Stomach (tissue), 4 donors: Measurements from ENCODE around the gene RGS12.

Source experiments
- CTCF ChIP-seq, 7 experiments: fragments of 450-650 bp in 4 of 7; fragments of 200-600 bp in 3 of 7; sonication (generic) in 3 of 7; IDR thresholded peaks; one replicate each; pipeline ENCODE4 v1.5.1; 2016 to 2019; ENCODE audit warnings: antibody characterized with exemption in 7 of 7, control low read depth in 2 of 7, mild to moderate bottlenecking in 1 of 7
- POLR2A ChIP-seq, 4 donors: fragments of 450-650 bp; IDR thresholded peaks; one replicate each; pipeline ENCODE4 v1.6.1; 2016; ENCODE audit warnings: antibody characterized with exemption in 4 of 4, control low read depth in 2 of 4, mild to moderate bottlenecking in 1 of 4, moderate library complexity in 1 of 4

- TF ChIP-seq POLR2A (IDR thresholded peaks at IDR 0.05): no peak
- TF ChIP-seq CTCF (IDR thresholded peaks at IDR 0.05): no peak
Observed at GRCh38 chr4:3267576-3268394, 25.0 kb upstream of the RGS12 start.
